LNCaP clone FGC (cell line): ENCODE data around the gene APLF.
"Not testable (repeated sequence)": the region's sequence is repeated elsewhere in the genome, so short reads cannot be mapped to it uniquely, and the experiment has no call there.

Experiments used
- DNase-seq: peaks from one replicate; pipeline ENCODE4 v3.0.0-alpha.2; 2011; ENCODE audit warnings: low read depth
- H3K4me3 ChIP-seq: 2 replicates; pipeline ENCODE4 v1.5.1; 2011; ENCODE audit warnings: mild to moderate bottlenecking, low read depth, low read length, control low read depth
- CTCF ChIP-seq: IDR thresholded peaks from 2 replicates; pipeline ENCODE4 v1.5.1; 2012; ENCODE audit warnings: mild to moderate bottlenecking; ENCODE audit not compliant: control insufficient read depth, insufficient read depth; ENCODE audit errors: extremely low read depth

The APLF gene

GRCh38 chr2:68568116-68568515 is 100.7 kb downstream of the APLF start:
- H3K4me3 ChIP-seq: no peak overlapping the region
- TF ChIP-seq CTCF: no peak
- no peak for DNase-seq

- no peak for TF ChIP-seq CTCF
- no peak overlapping the region for H3K4me3 ChIP-seq
- no peak for DNase-seq
Observed at GRCh38 chr2:68569604-68570003, 102.2 kb downstream of the APLF start.

- H3K4me3 ChIP-seq, DNase-seq: not testable (repeated sequence)
Observed at GRCh38 chr2:68570434-68570833, 103.0 kb downstream of the APLF start.

- H3K4me3 ChIP-seq: no peak overlapping the region
- DNase-seq: no peak
- no peak for TF ChIP-seq CTCF
Observed at GRCh38 chr2:68574202-68574791, 106.9 kb downstream of the APLF start.

- no peak for DNase-seq
- TF ChIP-seq CTCF: no peak
- no peak overlapping the region for H3K4me3 ChIP-seq
Observed at GRCh38 chr2:68577183-68577582, 109.8 kb downstream of the APLF start.

GRCh38 chr2:68579689-68580088 is 112.3 kb downstream of the APLF start:
- no peak for TF ChIP-seq CTCF
- no peak for DNase-seq
- H3K4me3 ChIP-seq: no peak overlapping the region

- no peak for DNase-seq
- H3K4me3 ChIP-seq: no peak overlapping the region
- TF ChIP-seq CTCF: no peak
Observed at GRCh38 chr2:68588589-68588988, 121.2 kb downstream of the APLF start.
